Myocyte (in vitro differentiated cells): ENCODE results near the gene DPYSL4. TPM values are rescaled to one million over a fixed set of nuclear protein-coding genes. Genes with fewer than 3 reads are reported as not detected.

Source experiments
- DNase-seq: peaks from one replicate; pipeline ENCODE4 v3.0.0-alpha.2; 2012; ENCODE audit warnings: low read depth
- total RNA-seq: library from RNA; depleted of rRNA; stranded (reverse); fragments of >200 nt; gene quantifications from 2 replicates; pipeline ENCODE4 v1.2.3, GENCODE V29; 2014

DPYSL4 gene
- total RNA-seq, 1 donor from 2014 or later: 21.0 TPM

DNA sequence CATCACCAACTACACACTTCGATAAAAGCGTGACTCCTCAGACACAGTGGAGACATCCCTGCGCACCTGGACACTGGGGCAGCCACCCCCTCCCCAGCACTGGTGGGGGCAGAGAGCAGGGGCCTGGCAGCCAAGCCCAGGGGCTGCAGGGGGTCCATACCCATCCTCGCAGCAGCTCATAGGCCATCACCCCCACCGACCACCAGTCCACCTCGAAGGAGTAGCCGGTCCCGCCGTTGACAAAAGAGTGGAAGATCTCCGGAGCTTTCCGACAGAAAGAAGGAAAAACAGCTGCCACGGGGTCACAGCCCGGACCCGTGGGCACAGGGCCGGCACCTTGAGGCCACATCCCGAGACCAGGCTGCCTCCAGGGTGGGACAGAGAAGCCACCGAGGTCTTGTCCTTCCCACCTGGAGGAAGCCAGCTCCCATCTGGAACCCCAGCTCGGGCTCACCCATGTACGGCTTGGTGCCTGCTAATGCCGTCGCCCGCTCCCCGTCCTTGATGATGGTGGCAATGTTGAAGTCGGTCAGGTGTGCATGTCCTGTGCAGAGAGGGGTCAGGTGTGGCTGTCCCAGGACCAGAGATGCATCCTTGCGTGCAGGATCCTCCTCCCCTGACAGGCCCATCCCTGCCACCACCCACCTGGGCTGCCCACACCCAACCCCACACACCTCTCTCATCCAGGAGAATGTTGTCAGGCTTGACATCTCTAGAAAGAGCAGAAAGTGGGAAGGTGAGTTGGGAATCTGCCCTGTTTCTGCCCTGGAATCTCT lies 38.5 kb downstream of the DPYSL4 start:
- DNase-seq: no peak

DNA sequence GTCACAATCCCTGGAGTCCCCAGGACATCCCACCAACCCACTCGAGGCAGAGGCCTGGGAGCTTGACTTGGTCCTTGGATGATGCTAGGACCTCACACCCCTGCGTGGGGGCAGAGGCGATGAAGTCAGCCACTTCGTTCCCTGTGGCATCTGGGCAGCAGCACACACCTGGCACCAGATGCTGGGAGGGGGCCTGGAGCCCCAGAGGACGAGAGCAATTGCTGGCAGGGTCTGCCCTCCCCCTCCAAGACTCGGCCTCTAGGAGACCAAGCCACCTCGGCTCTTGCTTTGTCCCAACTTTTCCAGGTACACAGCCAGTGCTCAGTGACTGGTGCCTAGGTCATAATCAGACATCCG lies 39.1 kb downstream of the DPYSL4 start:
- DNase-seq: no peak

DNA sequence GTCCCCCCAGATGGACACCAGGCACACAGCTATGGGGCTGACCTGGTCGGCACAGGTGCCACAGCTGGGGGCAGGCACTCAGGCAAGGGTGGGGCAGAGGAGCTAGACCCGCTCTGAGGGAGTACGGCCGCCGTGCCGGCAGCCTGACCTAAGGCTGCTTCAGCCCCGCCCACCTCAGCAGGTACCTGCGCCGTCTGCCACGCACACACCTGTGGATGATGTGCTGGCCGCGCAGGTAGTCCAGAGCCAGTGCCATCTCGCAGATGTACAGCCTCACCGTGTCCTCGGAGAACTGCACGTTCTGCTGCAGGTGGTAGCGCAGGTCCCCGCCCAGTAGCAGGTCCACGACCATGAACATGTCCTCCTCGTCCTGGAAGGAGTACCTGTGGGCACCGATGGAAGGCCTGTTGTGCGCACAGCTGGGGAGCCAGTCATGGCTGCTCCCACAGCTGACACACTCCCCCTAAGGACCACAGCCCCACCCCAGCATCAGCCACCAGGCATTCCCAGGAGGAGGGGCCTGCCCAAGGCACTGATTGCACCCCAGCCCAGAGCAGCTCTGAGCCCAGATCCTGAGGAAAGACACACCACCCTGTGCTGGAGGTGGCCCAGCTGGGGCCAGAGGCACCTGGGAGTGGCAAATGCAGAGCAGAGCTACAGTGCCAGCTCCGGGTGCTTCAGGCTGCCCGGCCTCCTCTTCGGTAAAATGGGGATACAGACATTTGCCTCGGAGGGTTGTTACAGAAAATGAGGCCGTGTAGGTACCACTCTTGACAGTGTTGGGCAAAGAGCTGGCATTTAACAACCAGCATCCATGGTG lies 40.0 kb downstream of the DPYSL4 start:
- no peak for DNase-seq

DNA sequence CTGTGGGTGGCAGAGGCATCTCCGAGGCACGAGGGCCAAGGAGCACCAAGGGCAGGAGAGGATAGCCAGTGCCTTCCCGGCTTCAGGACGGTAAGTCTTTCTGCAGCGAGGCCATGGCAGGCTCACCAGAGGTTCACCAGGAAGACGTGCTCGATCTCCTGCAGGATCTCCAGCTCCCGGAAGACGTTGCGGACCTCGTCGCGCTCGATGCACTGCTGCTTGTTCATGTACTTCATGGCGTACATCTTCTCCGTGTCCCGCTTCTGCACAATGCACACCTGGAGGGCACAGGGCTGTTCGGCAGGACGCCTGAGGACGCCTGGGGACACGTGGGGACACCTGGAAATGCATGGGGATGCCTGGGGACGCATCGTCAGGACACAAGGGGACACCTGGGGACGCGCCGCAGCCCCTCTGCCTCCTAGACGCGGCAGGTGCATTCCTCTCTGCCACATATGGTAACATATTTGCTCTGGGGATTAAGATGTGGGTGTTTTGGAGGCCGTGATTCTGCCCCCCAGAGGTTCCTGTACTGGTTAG lies 41.2 kb downstream of the DPYSL4 start:
- DNase-seq: no peak

DNA sequence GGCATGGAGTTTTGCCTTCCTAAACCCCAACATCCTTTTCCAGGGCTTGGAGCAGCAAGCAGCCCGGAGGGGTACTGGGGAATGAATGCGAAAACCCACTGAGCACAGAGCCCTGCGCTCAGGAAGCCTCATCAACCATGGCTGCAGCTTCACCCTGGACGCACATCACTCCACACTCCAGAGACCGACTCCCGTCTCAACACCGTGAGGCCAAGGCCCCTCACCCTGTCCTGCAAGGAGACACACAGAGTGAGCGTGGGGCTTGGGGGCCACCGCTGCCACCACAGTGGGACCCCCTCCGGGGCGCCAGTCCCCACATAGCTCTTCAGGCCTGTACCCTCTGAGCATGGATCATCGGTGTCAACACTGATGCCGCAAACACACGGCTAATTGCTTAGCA lies 41.9 kb downstream of the DPYSL4 start:
- DNase-seq: no peak

DNA sequence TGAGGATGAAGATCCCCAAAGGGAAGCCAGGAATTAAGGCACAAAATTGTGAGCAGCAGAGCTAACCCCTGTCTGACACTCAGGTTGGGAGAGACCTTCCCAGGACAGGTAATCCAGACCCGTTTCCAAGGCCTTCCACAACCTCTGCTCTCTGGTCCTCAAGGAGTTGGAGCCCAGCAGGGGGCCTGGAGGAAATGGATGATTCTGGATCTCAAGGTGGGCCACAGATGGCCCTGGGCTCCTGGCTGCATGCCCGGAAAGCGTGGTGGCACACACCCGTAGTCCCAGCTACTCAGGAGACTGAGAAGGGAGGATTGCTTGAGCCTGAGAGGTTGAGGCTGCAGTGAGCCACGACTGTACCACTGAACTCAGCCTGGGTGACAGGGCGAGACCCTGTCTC lies 42.3 kb downstream of the DPYSL4 start:
- no peak for DNase-seq

DNA sequence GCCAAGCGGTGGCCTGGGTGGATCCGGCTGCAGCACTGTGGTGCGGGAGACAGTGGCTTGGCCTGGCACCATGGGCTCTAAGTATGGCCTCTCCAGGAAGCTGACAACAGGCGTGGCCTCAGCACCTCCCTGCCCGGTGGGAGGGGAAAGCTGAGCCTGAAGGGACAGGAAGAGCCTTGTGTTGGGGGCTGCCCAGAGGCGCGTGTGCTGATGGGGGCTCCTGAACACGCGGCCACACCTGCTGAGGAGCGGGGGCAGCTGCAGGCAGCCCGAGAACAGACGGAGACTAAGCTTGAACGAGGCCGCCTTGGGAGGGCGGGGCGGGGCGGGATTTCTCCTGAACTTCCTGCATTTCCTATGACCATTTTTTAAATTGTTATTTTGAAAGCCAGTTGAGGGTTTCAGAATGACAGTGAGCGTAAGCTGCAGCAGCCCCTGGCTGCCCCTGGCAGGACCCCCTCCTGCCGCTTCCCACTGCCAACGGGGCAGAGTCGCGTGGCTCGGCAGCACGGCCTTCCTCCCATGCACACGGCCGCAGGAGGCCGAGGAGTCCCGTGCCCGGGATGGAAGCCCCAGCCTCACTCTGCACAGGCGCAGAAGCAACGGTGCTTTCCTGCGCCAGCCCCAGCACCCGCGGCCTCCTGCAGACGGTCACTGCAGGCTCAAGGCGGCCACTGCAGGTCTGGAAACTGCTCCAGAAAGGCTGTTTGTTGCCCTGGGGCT lies 43.2 kb downstream of the DPYSL4 start:
- no peak for DNase-seq

DNA sequence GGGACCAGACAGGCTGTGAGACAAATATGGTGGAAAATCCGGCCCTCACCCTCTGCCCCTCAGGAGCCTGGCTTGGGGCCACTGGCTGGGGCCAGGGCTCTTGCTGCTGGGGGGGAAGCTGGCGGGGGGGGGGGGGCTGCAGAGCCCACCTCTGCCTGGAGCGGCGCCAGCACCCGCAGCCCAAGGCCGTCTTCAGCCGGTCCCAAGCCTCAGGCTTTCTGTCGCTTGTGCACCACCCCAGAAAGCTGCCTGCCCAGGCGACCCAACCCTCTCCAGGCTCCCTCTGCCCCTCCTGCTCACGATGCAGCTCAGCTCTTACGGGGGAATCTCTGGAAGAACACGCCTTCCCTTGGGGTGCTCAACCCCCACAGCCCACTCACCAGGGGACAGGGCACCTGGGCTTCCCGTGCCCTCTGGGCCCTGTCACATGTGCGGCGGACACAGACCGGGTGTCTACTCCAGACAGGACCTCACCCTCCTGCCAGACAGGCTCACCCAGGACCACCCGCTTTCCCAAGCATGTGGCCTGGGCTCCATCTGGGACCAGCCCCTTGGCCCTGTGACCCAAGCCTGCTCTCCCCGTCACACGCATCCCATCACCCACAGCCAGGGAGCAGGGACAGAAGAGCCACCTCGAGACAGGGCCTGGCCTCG lies 43.9 kb downstream of the DPYSL4 start:
- DNase-seq: no peak

DNA sequence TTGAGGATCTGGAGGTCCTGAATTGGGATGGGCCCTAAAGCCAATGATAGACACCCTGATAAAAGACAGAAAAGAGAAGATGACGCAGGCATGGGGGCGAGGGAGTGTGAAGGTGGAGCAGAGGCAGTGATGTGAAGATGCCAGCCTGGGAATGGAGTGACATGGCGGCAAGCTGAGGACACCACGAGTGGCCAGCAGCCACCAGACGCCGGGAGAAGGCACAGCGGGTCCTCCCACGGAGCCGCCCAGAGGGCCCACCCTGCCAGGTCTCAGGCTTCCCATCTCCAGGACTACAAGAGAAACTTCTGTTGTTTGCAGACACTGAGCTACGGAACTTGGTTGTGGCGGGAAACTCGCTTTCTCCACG lies 44.9 kb downstream of the DPYSL4 start:
- no peak for DNase-seq

DNA sequence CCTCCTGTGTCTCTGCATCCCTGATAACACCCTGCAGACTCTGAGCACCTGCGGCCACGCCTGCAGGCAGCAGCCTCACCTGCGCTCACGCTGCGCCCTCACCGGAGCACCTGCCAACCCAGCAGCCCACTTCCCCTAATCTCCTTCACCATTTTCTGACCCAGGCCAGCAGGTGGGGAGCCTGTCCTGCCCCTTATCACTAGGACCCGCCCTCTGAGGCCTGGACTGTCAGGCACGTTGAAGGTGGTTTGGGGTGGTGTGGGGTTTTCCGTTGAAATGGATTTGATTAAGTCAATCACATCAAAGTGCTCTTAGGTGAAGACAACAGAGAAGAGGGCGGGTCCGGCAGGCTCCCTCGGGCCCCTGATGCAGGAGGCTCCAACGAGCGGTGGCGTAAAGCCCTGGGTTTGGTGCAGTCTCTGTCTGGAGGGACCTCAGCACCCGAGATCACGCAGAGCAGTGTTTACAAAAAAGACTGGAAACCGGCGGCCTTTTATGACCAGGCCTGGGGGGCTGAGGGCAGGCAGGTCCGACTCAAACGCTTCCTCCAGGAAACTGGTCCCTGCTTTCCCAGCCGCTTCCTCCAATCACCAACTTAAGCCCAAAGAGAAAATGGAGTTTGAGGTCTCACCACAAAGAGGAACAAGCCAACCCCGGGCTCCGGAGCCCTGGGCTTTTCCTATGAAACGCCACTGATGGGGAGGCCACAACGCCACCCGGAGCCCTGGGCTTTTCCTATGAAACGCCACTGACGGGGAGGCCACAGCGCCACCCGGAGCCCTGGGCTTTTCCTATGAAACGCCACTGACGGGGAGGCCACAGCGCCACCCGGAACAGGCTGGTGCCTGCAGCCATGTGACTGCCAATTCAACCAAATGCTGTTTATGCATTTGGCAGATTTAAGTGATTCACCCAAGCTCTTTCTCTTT lies 45.5 kb downstream of the DPYSL4 start:
- no peak for DNase-seq

DNA sequence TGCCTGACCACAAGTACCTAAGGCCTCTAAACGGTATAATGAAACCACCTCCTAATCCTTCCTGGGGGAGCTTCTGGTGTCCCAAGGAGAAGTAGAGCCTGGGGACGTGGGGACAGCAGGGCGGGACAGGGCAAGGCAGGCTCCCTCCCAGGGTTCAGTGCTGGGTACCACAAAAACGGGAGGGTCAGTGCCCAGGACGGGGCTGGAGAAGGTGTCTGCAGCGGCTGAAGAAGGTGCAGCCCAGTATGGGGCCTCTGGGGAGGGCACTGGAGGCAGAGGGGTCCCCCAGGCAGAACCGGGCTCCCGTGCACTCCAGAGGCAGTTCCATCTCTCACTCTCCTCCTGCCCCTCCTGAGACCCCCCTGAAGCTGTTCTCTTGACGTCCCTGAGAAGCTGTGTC lies 46.2 kb downstream of the DPYSL4 start:
- DNase-seq: no peak

DNA sequence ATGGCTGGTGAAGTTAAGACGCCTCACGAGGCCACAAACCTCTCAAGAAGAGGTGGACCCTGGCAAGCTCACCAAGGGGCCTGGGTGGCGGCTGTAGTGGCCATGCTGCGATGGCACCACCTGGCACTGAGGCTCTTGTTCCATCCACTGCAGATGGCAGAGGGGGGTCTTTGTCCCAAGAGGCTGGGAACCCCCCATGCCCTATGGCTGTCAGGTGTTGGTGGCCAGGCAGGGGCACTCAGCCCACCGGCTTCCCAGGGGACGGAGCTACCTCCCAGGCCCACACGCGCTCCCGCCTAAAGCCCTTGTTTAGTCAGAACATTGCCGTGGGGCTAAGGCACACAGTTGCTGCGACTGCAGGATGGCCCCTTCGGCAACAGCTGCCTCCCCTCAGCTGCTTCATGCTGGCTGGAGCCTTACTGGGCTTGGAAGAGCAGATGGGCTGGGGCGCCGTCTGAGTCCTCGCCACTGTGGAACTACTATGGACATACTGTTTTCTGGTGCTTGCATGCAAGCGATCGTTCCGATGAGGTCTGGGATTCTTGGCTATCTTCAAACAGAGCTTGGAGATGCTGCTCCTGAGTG lies 46.8 kb downstream of the DPYSL4 start:
- peak; percentile 61 for DNase-seq

DNA sequence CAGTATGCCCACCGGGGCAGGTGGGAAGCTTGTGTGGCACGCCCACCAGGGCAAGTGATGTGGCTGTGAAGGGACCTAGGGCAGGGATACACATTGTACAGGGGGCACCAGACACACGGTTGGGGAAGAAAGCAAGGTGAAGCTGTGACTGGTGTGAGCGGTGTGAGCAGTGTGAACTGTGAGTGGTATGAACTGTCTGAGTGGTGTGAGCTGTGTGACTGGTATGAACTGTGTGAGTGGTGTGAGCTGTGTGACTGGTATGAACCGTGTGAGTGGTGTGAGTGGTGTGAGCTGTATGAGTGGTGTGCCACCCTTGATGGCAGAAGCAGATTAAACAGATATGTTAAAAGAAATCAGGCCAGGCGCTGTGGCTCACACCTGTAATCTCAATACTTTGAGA lies 48.1 kb downstream of the DPYSL4 start:
- DNase-seq: no peak

DNA sequence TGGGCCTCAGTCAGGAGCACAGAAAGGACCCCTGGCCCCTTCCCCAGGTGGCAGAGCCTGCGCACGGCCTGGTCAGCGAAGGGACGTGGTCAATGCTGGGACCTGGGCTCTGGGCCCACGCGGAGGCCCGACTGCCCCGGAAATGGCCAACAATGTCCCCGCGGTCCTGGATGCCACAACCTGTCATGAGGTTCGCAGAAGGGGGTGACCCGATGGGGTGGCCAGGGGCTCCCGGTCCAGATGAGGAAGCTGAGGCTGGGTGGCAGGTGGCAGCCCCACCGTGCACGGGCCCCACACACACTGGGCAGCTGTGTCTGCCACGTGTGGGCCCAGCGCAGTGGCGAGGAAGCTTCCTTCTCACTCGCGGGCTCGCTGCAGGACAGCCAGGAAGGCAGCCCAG lies 49.4 kb downstream of the DPYSL4 start:
- DNase-seq: no peak

DNA sequence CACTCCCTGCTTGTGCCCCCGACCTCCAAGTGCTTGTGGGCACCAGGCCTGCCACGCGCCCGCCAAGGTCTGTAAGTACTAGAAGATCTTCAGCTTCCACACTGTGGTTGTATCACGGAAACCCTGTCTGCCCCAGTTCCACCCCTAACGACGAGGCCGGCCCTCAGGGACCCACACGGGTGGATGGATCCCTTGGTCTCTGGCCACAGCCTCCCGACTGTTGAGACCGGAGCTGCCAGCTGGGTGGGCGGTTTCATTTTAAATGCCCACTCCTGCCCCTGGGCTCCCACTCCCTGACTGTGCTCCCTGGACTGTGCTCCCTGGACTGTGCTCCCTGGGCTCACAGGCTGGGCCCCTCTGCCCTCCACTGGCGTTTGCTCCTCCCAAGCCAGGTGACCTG lies 50.1 kb downstream of the DPYSL4 start:
- DNase-seq: no peak

DNA sequence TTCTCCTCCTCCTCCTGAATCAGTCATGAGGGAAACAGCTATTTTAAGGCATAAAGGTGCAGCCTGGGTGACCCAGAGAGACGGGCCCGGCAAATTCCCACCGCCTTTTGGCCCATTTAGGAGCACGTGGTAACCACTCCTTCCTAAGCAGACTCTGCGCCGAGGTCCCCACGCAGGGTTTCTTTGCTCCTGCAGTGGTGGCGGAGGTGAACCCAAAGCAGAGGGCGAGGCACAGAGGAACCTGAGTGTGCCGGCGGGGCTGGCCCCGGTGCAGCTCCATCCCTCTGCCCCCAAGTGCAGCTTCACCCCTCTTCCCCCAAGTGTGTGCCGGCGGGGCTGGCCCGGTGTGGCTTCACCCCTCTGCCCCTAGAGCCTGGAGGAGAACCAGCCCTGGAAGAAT lies 50.6 kb downstream of the DPYSL4 start:
- no peak for DNase-seq

DNA sequence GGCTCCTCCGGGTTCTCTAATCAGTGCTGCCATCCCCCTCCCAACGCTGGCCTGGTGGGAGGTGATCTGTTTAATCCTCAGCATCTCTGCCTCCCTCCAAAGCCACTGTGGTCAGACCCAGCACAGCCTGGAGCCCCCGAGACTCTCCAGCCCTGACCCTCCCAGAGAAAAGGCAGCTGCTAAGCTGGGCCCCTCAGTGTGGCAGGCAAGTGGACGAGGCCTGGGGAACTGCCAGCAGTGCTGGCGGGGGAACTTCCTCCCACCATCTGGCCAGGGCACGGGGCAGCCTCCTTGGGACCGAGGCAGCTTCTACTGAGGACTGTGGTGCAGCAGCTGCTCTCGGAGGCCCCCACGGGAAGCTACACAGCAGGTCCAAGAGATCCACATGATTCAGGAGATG lies 51.1 kb downstream of the DPYSL4 start:
- DNase-seq: peak; percentile 63

DNA sequence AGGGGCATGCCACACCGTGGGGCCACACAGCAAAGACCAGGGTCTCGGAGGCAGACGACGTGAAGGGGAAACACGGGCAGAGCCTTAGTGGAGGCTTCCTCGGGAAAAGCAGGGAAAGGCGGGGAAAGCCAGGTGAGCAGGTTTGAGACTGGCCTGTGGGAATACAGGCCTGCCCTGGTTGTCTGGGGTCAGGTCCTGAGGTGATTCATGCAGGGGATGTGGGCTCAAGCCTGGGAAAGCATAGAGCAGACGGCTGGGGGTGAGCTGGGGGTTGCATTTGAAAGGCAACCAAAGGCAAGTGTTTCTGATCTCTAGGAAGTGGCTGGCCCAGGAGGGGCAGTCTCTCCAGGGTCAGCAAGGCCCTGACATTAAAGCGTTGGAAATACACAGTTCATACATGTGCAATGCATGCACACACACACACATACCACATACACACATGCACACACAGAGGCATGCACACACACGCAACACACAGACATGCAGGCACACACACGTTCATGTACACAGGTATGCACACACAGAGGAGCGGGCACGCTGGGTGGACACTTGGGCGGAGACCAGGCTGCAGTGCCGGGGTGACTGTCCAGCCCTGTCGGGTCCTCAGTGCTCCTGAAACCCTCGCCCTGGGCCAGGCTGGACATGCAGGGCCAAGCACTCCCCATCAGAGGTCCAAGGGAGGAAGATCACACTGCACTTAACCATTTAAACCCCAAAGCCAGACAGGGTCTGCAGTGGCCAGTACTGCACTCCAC lies 51.8 kb downstream of the DPYSL4 start:
- no peak for DNase-seq
